NCI-H187 treated with DMSO at 0.1 percent for 48 hours (cell line): Measurements from ENCODE around the gene SMIM41.

Experiments
- DNase-seq: peaks from one replicate; lab custom pipeline; 2025; lab: John Stamatoyannopoulos, UW

SMIM41 gene

DNA sequence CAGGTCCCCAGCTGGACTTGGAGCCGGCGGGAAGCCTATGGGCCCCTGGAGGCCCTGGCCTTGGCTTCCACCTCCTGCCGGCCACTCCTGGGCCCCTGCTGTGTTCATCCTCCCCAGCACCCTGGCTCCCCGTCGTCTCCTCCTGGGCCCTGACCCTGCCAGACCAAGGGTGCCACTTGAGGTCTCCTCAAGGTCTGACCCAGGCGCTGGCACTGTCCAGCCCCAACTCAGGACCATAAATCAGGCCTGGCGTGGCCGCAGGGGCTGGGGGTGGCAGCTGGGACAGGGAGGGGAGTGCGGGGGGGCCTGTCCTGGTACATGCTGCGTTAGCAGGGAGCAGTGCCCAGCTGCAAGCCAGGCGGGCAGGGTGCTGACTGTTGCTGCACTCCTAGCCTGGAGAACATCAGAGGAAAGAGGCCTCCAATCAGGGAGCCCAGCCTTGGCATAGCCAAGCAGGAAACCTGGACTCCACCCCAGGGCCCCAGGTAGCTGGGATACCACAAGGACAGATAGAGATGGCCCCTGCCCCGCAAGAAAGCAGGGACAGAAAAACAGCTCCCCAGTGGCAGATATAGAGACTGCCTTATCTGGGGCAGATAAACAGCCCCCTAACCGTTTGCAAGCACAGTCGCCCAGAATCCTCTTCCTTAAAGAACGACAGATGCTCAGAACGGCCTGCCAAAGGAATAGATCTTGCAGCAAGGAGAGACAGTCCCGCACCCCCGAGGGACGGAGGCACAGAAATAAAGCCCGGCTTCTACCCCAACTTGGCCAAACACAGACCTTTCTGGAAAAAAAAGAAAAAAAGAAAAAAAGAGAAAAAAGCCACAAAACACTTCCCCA, 16.2 kb upstream of the SMIM41 start:
- no peak for DNase-seq

DNA sequence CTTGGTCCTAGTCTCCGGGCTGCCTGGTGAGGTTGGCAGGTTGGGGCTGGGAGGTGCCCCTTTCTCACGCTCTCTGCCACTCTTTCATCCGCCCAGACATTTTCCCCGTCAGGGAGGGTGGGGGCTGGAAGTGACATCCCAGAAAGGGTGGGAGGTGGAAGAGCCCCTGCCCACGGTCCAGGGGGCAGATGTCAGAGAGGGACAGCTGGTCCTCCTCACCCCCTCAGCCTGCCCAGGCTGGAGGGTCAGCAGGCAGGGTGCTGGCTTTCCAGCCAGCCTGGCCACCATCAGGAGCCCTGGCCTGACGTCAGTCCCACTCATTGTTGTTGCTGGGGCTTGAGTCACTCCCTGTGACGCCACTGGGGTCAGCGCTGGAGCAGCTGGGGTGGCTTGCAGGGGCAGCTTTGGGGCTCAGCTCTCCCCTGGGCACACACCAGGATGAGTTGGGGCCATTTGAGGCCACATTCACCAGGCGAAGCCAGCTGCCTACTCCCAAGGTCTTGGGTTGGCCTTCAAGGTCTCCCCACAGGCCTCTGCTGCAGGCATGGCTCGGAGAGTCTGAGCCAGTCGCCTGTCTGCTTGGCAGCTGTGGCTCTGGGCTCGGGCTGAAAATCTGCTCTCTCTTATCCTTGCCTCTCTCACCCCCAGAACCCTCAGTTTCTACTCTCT, 15.4 kb upstream of the SMIM41 start:
- no peak for DNase-seq

DNA sequence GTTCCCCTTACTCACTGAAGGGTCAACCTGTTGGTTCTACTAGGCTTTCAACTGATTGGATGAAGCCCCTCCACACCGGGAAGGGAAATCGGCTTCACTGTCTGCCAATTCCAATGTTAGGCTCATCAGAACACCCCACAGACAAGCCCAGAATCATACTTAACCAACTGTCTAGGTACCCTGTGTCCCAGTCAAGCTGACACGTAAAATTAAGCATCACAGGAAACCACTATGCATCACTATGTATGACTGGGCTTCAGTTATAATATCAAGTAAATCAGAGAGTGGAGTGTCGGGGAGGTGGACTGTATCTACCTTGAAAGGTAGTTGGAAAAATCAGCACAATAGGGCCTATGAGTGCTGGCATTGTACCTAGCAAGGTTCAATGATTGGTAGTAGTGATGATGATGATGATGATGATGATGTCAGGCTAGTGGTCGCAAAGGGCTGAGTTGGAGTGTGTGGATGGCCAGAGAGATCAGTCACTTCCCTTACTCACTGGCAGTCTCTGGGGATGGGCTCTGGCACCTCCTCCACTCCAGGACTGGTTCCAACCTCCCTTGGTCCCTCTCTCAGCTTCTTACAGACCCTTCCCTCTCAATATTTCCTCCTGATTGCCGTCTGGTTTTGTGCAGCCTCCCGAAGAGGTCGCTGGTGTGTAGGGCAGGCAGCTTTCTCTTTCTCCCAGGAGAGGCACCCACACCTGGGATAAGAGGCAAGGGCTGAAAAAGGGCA, 13.0 kb upstream of the SMIM41 start:
- no peak for DNase-seq

GRCh38 chr12:52067081-52067374, 12.5 kb upstream of the SMIM41 start:
- DNase-seq = no peak

DNA sequence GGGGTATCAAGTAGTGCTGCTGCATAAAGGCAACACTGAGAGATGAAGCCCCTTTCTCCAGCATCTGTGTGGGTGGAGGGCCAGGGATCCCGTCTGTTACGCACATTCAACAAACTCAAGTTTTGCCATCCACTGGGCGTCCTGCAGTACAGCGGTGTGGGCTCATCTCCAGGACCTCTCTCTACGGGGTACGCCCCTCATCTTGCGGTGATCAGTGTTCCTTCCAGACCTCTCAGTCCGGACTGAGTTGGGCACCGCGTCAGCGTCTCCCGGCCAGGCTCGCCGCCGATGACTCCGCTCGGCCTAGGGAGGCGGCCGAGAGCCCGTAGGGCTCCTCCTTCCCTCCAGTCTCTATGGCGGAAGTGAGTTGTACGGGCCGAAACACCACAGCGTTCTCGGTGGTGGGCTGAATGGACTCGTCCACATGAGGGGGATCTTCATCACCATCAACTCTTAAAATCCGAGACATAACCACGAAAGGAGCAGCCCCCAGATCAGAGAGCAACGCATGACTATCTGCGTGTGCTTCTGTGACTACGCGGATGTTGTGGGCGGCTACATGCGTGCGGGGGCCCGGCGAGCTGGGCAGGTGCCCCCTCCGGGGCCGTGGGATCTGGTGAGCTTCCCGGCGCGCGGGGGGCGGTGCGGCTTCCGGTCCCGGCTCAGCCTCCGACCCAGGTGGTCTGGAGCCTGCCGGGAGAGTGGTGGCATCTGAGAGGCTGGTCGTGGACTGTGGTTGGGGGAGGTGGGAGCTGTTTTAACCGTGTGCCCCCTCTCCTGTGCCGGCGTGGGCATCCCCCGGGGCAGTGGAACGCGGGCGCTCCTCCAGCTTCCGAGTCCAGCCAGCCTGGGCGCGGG, 9.9 kb upstream of the SMIM41 start, which contains the start of gene ATG101:
ATG101 (plus strand) TSS at position 652 of the 858 bp plus-strand sequence. CDS start 3,673 bp downstream, outside the sequence.
- DNase-seq = peak; percentile 84

- DNase-seq = no peak
These were observed 9.1 kb upstream of the SMIM41 start for GRCh38 chr12:52070185-52070925.

DNA sequence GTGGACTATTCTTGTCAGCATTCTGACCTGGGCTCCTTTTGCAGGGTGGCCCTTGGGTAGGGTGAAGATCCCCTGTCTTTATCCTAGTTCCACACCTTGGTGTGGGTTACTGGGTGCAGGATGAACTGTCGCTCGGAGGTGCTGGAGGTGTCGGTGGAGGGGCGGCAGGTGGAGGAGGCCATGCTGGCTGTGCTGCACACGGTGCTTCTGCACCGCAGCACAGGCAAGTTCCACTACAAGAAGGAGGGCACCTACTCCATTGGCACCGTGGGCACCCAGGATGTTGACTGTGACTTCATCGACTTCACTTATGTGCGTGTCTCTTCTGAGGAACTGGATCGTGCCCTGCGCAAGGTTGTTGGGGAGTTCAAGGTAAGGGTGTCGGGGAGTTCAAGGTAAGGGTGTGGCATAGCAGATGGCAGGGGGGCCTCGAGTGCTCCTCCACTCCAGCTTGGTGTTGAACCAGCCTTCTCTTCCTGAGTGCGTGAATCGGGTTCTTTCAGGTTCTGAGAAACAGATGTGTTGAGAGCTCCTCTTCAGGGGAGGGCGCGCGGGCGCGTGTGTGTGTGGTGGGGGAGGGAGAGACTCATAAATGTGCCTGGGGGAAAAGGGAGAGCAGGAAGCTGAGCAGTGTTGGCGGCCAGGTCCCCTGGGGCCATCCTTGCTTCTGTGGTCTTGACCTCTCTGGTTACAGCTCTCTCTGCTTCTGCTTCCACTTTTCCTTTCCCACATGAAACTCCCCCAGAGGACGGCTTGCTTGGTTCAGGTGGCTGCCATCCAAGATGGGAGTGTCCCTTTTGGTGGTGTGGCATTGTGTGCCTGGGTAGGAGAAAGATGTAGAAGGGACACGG, 5.7 kb upstream of the SMIM41 start:
- peak; percentile 91 for DNase-seq

- peak; percentile 78 for DNase-seq
These were observed 4.4 kb upstream of the SMIM41 start for GRCh38 chr12:52074971-52075724.

DNA sequence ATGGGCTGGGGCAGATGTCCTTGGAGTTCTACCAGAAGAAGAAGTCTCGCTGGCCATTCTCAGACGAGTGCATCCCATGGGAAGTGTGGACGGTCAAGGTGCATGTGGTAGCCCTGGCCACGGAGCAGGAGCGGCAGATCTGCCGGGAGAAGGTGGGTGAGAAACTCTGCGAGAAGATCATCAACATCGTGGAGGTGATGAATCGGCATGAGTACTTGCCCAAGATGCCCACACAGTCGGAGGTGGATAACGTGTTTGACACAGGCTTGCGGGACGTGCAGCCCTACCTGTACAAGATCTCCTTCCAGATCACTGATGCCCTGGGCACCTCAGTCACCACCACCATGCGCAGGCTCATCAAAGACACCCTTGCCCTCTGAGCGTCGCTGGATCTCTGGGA, 2.7 kb upstream of the SMIM41 start:
- no peak for DNase-seq

GRCh38 chr12:52078276-52078675, 1.2 kb upstream of the SMIM41 start:
- no peak for DNase-seq

DNA sequence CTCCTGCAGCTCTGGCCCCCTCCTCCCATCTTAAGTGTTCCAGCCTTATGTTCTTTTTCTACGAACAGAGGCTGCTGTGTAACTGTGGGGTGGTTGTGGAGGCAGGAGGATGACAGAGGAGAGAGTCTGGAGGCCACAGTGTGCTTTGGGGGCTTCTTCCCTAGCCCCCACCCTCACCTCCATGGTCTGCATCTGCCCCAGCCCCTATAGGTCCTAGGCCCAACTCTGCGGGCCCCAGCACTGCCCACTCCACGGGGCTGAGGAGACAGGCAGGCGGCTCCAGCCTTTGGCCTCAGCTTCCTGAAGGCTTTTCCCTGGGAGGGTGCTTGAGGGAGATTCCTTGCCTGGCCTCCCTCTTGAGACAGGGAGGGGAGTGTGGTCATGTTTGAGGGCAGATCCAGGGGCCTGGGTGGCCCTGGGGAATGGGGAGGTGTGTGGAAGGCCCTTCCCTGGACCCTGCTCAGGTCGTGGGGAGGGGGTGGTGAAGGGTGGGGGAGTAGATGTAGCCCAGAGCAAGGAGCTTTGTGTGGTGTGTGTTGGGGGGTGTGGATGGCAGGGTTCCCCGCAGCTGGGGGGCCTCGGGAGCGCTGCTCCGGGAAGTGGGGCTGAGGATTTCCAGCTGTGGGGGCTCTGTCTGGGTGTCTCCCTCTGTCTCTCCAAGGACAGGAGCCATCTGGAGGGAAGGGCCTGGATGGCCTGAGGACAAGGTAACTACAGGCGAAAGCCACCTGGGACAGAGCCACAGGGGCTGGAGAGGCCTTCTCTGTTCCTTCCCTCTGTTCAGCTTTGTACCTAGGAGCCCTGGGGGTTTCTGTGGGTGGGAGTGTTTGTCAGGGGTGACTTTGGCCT, 1.1 kb downstream of the SMIM41 start:
- no peak for DNase-seq

DNA sequence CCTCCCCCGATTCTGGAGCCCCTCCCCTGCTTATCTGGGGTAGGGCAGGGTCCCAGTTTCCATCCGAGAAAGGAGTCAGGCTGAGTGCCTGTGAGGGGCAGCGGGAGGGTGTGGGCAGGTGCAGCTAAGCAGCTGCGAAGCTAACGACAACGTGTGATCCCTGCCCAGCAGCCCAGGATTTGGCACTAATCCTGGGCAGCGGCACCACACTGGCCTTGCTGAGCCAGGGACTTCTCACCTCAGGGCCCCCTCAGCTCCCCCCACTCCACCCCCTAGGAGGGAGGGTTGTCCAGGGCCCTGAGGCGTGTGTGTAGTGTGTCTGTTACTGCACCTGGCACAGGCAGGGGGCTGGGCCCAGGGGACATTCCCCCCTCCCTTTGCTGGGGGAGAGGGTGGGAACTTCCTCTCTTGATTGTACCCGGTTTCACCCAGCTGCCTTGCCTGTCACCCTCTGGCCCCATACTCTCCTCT, 1.8 kb downstream of the SMIM41 start:
- no peak for DNase-seq

GRCh38 chr12:52082026-52082668, 2.6 kb downstream of the SMIM41 start:
- DNase-seq = no peak

DNA sequence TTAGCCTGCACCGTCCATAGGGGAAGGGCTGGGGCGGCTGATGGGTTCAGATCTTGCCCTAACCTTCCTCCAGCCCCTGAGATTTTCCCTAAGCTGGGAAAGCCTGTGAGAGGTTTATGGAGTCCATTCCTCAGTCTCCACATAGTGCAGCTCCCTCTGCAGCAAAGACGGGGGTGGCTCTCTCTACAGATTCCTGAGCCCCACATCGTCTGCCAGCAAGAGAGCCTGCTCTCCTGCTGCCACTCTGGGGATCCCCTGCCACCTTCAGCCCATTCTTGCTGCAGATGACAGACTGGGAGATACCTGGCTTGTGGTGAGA, 3.1 kb downstream of the SMIM41 start:
- DNase-seq = no peak

- no peak for DNase-seq
These were observed 3.6 kb downstream of the SMIM41 start for GRCh38 chr12:52082988-52083637.

DNA sequence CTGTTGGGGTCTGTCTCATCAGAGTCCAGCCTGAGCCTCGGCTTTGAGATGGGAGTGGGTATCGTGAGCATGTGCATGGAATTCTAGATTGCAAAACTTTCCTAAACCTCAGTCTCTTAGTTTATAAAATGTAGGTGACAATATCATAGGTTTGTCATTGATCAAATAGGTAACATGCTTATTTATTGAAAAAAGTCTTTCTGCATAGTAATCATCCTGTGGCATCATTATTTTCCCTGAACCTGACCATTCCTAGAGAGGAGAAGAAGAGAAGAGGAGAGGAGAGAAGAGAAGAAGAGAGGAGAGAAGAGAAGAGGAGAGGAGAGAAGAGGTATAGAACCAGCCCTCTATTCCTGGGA, 4.1 kb downstream of the SMIM41 start:
- DNase-seq = no peak

DNA sequence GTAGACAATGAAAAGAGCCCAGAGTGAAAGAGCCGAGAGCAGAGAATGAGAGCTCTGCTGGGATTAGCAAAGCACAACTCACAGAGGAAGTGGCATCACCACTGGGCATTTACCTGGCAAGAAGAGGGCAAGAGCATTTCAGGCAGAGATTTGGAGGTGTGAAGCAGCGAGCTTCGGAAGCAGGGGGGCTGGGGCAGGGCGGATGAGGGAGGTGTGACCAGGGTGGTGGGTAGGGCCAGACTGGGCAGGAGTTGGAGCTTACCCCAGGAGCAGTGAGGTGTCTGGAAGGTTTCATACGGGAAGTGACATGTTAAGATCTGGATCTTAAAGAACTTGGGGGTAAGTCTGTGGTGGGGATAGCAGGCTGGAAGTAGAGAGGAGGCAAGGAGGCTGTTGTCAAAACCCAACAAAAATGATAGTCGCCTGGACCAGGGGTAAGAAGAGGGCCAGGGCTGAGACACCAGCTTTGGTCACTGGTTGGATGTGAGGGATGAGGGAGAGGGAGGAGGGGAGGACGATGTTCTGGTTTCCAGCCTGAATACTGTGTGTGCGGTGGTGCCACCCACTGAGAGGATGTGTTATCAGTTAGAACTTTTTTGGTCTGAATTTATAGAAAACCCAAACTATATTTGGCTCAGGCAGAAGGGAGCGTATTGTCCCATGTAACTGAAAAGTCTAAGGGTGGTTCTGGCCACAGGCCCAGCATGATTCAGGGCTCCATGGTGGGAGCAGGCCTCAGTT, 5.2 kb downstream of the SMIM41 start:
- no peak for DNase-seq
